Activated CD8-positive, alpha-beta memory T cell treated with anti-CD3 and anti-CD28 coated beads for 4 hours (primary cell): ENCODE results near the gene BCL2L12.

Experiments used
- DNase-seq, 2 donors: peaks; one replicate each; pipeline ENCODE4 v3.0.0-alpha.2; 2020; ENCODE audit warnings: low read depth in 2 of 2

Gene BCL2L12

GRCh38 chr19:49684983-49685553 is 19.3 kb downstream of the BCL2L12 start:
- no peak for DNase-seq

GRCh38 chr19:49685845-49686332 is 20.2 kb downstream of the BCL2L12 start:
- DNase-seq: no peak

GRCh38 chr19:49686503-49687088 is 20.9 kb downstream of the BCL2L12 start:
- no peak for DNase-seq

- no peak for DNase-seq
Measured at GRCh38 chr19:49687150-49687549, 21.4 kb downstream of the BCL2L12 start.

GRCh38 chr19:49687566-49688316 is 22.0 kb downstream of the BCL2L12 start:
- no peak for DNase-seq

GRCh38 chr19:49688531-49689132 is 22.9 kb downstream of the BCL2L12 start:
- no peak for DNase-seq

GRCh38 chr19:49689133-49690078 is 23.7 kb downstream of the BCL2L12 start, which contains the start of gene ADM5:
Gene ADM5 (plus strand): TSS chr19:49689594. CDS start chr19:49689838, 244 bp downstream.
- DNase-seq: no peak

GRCh38 chr19:49690079-49690655 is 24.4 kb downstream of the BCL2L12 start:
- DNase-seq: no peak

- DNase-seq: no peak
Measured at GRCh38 chr19:49690656-49691242, 25.0 kb downstream of the BCL2L12 start, which contains the start of gene CPT1C. Gene CPT1C (plus strand): TSS chr19:49691116. CDS start chr19:49692253, 1,137 bp downstream.

- no peak for DNase-seq
Measured at GRCh38 chr19:49691243-49692146, 25.8 kb downstream of the BCL2L12 start.

GRCh38 chr19:49692147-49692506 is 26.4 kb downstream of the BCL2L12 start:
- no peak for DNase-seq

GRCh38 chr19:49696115-49696514 is 30.4 kb downstream of the BCL2L12 start:
- DNase-seq: no peak

- DNase-seq: no peak
Measured at GRCh38 chr19:49696865-49697264, 31.1 kb downstream of the BCL2L12 start.

- no peak for DNase-seq
Measured at GRCh38 chr19:49699364-49699763, 33.6 kb downstream of the BCL2L12 start.

GRCh38 chr19:49700563-49700962 is 34.8 kb downstream of the BCL2L12 start:
- no peak for DNase-seq

GRCh38 chr19:49701271-49701786 is 35.6 kb downstream of the BCL2L12 start:
- no peak for DNase-seq

- DNase-seq: no peak
Measured at GRCh38 chr19:49704888-49705642, 39.3 kb downstream of the BCL2L12 start.

- no peak for DNase-seq
Measured at GRCh38 chr19:49705919-49706318, 40.2 kb downstream of the BCL2L12 start.
